DMS153 treated with DMSO at 0.1 percent for 48 hours (cell line): Measurements from ENCODE around the gene FAM163B.
A peak's percentile ranks its signal among the peaks of the same experiment; 100 is the strongest.

Experiments
- DNase-seq: peaks from one replicate; lab custom pipeline; 2025; ENCODE audit not compliant: unreplicated experiment; lab: John Stamatoyannopoulos, UW

Gene FAM163B

GRCh38 chr9:133551446-133551845 is 57.7 kb downstream of the FAM163B start:
- no peak for DNase-seq

GRCh38 chr9:133547116-133547515 is 62.1 kb downstream of the FAM163B start:
- no peak for DNase-seq

- no peak for DNase-seq
Observed at GRCh38 chr9:133546287-133546680, 62.9 kb downstream of the FAM163B start.

- no peak for DNase-seq
Observed at GRCh38 chr9:133545494-133546286, 63.5 kb downstream of the FAM163B start.

GRCh38 chr9:133543772-133544467 is 65.3 kb downstream of the FAM163B start:
- no peak for DNase-seq

GRCh38 chr9:133542002-133542401 is 67.2 kb downstream of the FAM163B start:
- no peak for DNase-seq

- no peak for DNase-seq
Observed at GRCh38 chr9:133540698-133541025, 68.5 kb downstream of the FAM163B start.

- DNase-seq, result no peak
Observed at GRCh38 chr9:133539991-133540697, 69.0 kb downstream of the FAM163B start.

GRCh38 chr9:133538851-133539833 is 70.0 kb downstream of the FAM163B start:
- no peak for DNase-seq

- DNase-seq, result no peak
Observed at GRCh38 chr9:133538176-133538575, 71.0 kb downstream of the FAM163B start.

GRCh38 chr9:133537257-133537656 is 71.9 kb downstream of the FAM163B start:
- DNase-seq, result no peak

- no peak for DNase-seq
Observed at GRCh38 chr9:133536536-133536935, 72.7 kb downstream of the FAM163B start.

- DNase-seq, result no peak
Observed at GRCh38 chr9:133536080-133536479, 73.1 kb downstream of the FAM163B start.

- no peak for DNase-seq
Observed at GRCh38 chr9:133535306-133535877, 73.8 kb downstream of the FAM163B start.

GRCh38 chr9:133534346-133535291 is 74.6 kb downstream of the FAM163B start, which contains the start of gene ADAMTSL2:
ADAMTSL2 (plus strand) TSS chr9:133534704; CDS start chr9:133536713, 2,009 bp downstream.
- peak; percentile 58 for DNase-seq

GRCh38 chr9:133533857-133534256 is 75.3 kb downstream of the FAM163B start:
- no peak for DNase-seq

GRCh38 chr9:133532937-133533668 is 76.1 kb downstream of the FAM163B start:
- peak; percentile 76 for DNase-seq

GRCh38 chr9:133531293-133531692 is 77.9 kb downstream of the FAM163B start:
- DNase-seq, result no peak
